Measurements from ENCODE around the gene TMCC3. TPM values are rescaled to one million over a fixed set of nuclear protein-coding genes. Genes with fewer than 3 reads are reported as not detected.

TMCC3 gene
- polyA plus RNA-seq, 10 donors = 14.0 to 27.2 (median 21.8) TPM

GRCh38 chr12:94674835-94675234 is 24.5 kb upstream of the TMCC3 start:
- no peak for DNase-seq

DNA sequence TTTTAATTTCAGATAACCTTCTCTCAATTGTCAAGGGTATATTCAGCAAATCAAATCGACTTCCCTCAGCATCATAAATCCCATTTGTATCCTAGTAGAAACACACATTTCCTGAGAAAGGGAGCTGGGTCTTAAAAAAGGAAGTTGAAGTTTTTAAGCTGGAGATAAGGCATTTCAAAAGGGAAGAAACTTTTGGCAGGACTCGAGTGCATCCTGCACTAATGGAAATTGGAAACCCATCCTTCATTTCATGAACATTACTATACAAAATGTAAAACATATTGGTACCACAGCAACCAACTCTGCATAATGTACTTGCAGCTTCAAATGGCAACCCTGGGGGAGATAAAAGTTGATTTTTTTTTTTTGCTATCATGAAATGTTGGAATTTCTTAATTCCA is 23.7 kb upstream of the TMCC3 start:
- DNase-seq = peak in 1 of 3 donors; percentile 60

DNA sequence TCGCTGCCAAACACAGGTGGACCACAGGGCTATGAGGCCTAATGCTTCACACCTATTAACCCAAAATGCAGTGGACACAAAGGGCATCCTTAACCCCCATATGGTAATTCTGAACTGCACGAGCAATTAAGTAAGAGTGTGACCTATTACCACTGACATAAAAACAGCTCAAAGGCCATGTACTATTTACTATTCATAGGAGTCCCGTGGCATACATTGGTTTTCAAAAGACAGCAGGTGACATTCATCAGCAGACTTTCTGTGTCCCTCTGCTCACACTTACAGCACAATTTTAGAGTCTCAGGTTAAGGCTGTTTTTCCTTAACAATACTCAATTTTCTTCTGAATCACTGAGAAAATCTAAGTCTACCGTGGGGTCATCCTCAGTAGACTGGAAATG is 23.1 kb upstream of the TMCC3 start:
- no peak for DNase-seq

GRCh38 chr12:94671917-94672316 is 21.6 kb upstream of the TMCC3 start:
- no peak for DNase-seq

DNA sequence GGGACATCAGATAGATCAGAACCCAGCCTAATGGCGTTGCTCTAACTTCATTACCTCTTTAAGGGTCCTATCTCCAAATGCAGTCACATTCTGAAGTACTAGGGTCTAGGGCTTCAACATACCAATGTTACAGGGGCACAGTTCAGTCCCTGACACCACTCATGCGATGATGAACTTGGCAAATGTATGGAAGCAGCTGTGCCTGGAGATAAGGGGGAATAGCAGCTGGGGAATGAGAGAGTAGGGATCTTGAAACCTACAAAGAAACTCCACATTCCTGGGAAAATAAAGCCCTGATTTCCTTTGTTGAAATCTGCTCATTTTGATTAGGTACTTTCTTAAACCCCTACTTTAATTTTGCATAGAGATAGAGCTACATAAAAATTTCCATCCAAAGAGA is 20.5 kb upstream of the TMCC3 start:
- DNase-seq = no peak

GRCh38 chr12:94670075-94670474 is 19.7 kb upstream of the TMCC3 start:
- no peak for DNase-seq

DNA sequence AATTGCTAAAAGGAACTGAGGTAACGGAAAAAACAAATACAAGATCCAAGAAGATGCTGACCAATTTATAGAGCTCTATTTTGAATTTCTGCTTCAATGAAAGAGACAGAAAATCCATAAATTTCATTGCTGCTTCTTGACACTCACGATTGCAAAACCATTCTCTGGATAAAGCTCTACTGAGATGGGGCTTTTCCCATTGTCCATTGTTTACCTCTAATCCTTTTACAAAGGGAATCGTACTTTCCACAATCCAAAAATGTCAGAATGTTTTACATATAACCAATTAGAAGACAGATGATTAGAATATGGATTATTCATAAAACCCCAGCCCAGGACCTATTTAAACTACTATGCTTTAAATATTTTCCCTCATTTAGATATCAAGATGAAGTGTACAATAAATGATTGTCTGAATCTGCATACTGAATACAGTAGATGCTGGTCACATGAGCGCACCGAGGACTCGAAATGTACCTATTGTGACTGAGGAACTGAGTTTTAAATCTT is 16.7 kb upstream of the TMCC3 start:
- no peak for DNase-seq

DNA sequence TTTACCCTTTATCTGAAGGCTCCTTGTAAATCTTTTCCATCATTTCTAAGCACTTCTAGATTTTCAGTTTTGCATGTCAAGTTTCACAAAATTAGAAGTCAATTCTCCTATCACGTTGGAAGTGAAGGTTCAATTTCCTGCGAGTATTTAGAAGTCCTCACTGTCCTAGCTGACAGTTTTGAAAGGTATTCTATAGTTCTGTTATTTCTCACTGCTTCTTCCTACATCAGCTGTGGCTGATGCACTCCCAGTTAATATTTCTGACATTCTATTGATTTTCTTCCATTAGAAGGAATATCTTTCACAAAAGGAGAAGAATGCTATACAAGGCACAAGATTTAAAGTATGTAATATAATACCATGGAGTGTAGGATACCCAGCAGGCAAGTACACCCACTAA is 15.8 kb upstream of the TMCC3 start:
- no peak for DNase-seq

- no peak for DNase-seq
Observed at GRCh38 chr12:94663702-94664101, 13.3 kb upstream of the TMCC3 start.

DNA sequence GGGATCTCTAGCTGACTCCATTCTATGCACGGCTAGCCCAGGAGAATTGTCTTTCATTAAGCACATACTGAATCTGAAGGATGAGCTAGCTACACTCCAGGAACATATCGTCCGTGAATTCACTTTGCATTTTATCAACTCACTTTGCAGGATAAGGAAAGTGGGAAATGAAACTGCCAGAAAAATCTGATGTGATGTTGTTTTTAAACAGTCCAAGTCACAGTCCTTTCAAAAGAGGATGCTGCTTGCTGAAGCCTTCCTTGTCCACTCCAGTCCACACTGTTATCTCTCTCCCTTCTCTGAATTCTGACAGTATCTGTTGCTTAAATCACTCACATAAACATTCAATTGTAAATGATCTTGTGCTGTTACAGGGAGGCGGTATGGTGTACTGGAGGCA is 12.7 kb upstream of the TMCC3 start:
- no peak for DNase-seq

GRCh38 chr12:94660436-94660835 is 10.1 kb upstream of the TMCC3 start:
- DNase-seq = no peak

DNA sequence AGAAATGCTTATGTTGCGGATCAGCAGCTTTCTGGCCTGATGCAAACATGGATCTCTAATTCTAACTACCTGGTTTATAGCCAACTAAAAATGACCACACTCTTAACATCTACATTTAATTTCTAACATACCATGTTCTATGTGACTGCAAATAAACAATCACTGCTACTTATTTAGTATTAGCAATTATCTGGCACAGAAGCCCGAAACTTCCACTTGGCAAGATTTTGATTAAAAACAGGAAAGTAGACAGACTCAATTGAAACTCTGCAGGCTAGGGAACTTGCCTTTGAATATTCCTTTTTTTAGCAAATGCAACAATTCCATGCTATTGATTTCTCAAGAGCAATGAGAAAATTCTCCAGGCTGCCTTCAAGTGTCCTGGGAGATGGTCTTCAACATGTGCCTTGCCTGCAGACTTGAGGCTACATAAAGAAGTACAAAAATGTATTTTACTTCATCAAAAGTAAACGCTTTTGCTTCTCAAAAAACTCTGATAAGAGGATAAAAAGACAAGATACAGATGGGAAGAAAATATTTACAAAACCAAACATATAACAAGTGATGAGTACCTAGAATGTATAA is 9.1 kb upstream of the TMCC3 start:
- DNase-seq = peak in 1 of 3 donors; percentile 61

- DNase-seq = peak in 1 of 3 donors; percentile 62
Observed at GRCh38 chr12:94658931-94659330, 8.6 kb upstream of the TMCC3 start.

GRCh38 chr12:94656556-94656955 is 6.2 kb upstream of the TMCC3 start:
- DNase-seq = no peak

- DNase-seq = peak in 2 of 3 donors; percentile 38 to 87
Observed at GRCh38 chr12:94649349-94650142, 811 bp downstream of the TMCC3 start.

GRCh38 chr12:94648578-94648977 is 1.8 kb downstream of the TMCC3 start:
- no peak for DNase-seq

DNA sequence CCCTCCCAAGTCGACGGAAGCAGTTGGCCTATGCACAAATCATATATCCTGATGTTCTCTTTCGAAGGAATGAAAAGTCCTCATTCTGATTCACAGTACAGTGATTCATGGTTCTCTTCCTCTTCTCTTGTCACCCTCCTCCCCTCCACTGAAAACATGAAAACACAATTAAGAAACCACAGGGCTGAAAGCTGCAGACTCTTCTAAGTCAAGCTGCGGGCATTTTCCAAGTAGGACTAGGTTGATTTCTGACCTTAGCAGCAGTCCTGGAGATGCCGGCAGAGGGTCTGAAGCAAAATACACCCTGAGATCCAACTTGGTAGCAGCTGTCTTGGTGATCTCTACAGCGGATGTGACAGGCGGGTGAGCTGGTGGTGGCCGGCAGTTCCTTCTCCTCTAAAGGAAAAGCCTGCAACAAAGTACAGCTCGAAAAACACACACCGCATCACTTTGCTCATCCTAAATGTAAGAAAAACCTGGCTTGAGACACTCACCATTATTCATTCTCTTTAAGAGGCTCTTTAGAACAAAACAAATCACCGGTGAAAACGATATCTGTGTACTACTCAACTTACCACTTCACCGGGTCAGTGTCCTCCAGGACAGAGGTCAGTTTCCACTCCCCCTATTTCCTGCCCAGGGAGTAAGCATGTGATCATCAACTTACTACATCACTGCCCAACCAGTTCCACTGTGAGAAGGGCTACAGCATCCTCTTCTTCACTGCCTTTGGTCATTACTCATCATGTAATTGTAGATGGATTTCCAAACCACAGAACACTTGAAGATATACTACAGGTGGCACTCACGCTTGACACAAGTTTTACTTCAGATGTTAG is 6.0 kb downstream of the TMCC3 start:
- DNase-seq = peak in 2 of 3 donors; percentile 26 to 36

- no peak for DNase-seq
Observed at GRCh38 chr12:94643606-94644005, 6.8 kb downstream of the TMCC3 start.

GRCh38 chr12:94641283-94641682 is 9.1 kb downstream of the TMCC3 start:
- no peak for DNase-seq

DNA sequence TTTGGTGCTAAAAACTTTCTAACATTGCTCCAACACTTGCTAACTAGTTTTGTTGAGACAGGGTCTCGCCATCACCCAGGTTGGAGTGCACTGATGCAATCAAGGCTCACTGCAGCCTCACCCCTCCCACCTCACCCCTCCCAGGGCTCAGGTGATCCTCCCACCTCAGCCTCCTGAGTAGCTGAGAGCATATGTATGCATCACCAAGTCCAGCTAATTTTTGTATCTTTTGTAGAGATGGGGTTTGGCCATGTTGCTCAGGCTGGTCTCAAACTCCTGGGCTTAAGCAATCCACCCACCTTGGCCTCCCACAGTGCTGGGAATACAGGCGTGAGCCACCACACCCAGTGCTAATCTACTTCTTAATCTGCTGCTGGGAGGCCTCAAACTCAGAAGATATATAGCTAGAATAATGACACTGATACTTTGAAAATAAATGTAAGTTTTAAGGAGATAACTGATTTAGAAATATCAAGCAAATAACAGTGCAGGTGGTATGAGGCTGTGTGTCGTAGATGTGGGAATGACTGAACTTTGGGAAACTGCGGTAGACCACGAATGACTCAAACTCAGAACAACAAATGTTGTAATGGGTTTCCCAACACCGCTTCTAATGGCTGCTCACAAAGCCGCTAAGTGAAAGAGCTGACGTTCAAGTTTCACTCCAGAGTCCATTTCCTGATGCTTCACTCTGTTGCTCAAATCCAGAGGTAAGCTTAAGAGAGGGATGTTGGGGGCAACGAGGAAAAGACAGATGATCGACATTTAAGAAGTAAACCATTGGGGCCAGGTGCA is 10.0 kb downstream of the TMCC3 start:
- DNase-seq = no peak

GRCh38 chr12:94638521-94638920 is 11.8 kb downstream of the TMCC3 start:
- no peak for DNase-seq
